ENCODE data around the gene GSDME. TPM values are rescaled to one million over a fixed set of nuclear protein-coding genes. Genes with fewer than 3 reads are reported as not detected.

The GSDME gene
- total and polyA plus RNA-seq, 2 experiments from 2014 or later, result 35.1 to 48.1 TPM

- Histone ChIP-seq H3K4me3 (no peak overlapping the region), H3K4me2 (no peak overlapping the region), H3K27ac (no peak overlapping the region), H3K4me1 (ENCODE audit: insufficient read depth) (peaks cover 20% of the 10 kb centered on the region), H3K79me2 (no peaks in the 10 kb centered on the region), H3K9me3 (ENCODE audit: low read depth) (no peaks in the 10 kb centered on the region), H3K36me3 (replicated peaks; ENCODE audit: insufficient read depth, low read depth) (no peaks in the 10 kb centered on the region), H2AFZ (no peak overlapping the region), H3K27me3 (no peaks in the 10 kb centered on the region), H4K20me1 (ENCODE audit: insufficient read depth, poor library complexity, severe bottlenecking) (no peaks in the 10 kb centered on the region), H3K9me2 (replicated peaks; ENCODE audit: insufficient read depth) (no peaks in the 10 kb centered on the region)
- no peak for TF ChIP-seq CTCF (IDR thresholded peaks at IDR 0.05; ENCODE audit: poor library complexity)
- TF ChIP-seq EZH2 (IDR thresholded peaks at IDR 0.05; ENCODE audit: borderline replicate concordance), result no peak
- no peak for TF ChIP-seq EZH2phosphoT487 (IDR thresholded peaks at IDR 0.05; ENCODE audit: low read depth, severe bottlenecking, unreplicated experiment)
- DNase-seq (ENCODE audit: low spot score), result no peak
- 78% methylated on average over 4 of the region's 4 CpGs for WGBS (ENCODE audit: low lambda C conversion rate, missing lambda C conversion rate)
Measured at GRCh38 chr7:24697416-24697815, 59.8 kb downstream of the GSDME start.

GRCh38 chr7:24692592-24692991 lies 64.7 kb downstream of the GSDME start:
- H4K20me1 ChIP-seq (ENCODE audit: insufficient read depth, poor library complexity, severe bottlenecking), result no peaks in the 10 kb centered on the region
- H3K9me3 ChIP-seq (ENCODE audit: low read depth), result no peaks in the 10 kb centered on the region
- no peaks in the 10 kb centered on the region for H3K27me3 ChIP-seq
- no peaks in the 10 kb centered on the region for H3K4me1 ChIP-seq (ENCODE audit: insufficient read depth)
- no peak for TF ChIP-seq EZH2phosphoT487 (IDR thresholded peaks at IDR 0.05; ENCODE audit: low read depth, severe bottlenecking, unreplicated experiment)
- TF ChIP-seq CTCF (IDR thresholded peaks at IDR 0.05; ENCODE audit: poor library complexity), result no peak
- no peak for TF ChIP-seq EZH2 (IDR thresholded peaks at IDR 0.05; ENCODE audit: borderline replicate concordance)
- no peaks in the 10 kb centered on the region for H3K9me2 ChIP-seq (replicated peaks; ENCODE audit: insufficient read depth)
- no peaks in the 10 kb centered on the region for H3K79me2 ChIP-seq
- 34% methylated on average over 2 of the region's 2 CpGs for WGBS (ENCODE audit: low lambda C conversion rate, missing lambda C conversion rate)
- no peaks in the 10 kb centered on the region for H3K36me3 ChIP-seq (replicated peaks; ENCODE audit: insufficient read depth, low read depth)
- no peak overlapping the region for H2AFZ ChIP-seq
- H3K4me2 ChIP-seq, result no peak overlapping the region
- no peak overlapping the region for H3K27ac ChIP-seq
- no peak overlapping the region for H3K4me3 ChIP-seq
- DNase-seq (ENCODE audit: low spot score), result no peak

- WGBS (ENCODE audit: low lambda C conversion rate, missing lambda C conversion rate), result 94% methylated on average over 4 of the region's 4 CpGs
- H3K79me2 ChIP-seq, result no peaks in the 10 kb centered on the region
- no peaks in the 10 kb centered on the region for H3K9me2 ChIP-seq (replicated peaks; ENCODE audit: insufficient read depth)
- no peak overlapping the region for H3K4me3 ChIP-seq
- H3K27me3 ChIP-seq, result no peaks in the 10 kb centered on the region
- no peaks in the 10 kb centered on the region for H3K4me1 ChIP-seq (ENCODE audit: insufficient read depth)
- DNase-seq (ENCODE audit: low spot score), result no peak
- TF ChIP-seq EZH2 (IDR thresholded peaks at IDR 0.05; ENCODE audit: borderline replicate concordance), result no peak
- no peak for TF ChIP-seq CTCF (IDR thresholded peaks at IDR 0.05; ENCODE audit: poor library complexity)
- no peak for TF ChIP-seq EZH2phosphoT487 (IDR thresholded peaks at IDR 0.05; ENCODE audit: low read depth, severe bottlenecking, unreplicated experiment)
- H3K27ac ChIP-seq, result no peak overlapping the region
- H4K20me1 ChIP-seq (ENCODE audit: insufficient read depth, poor library complexity, severe bottlenecking), result no peaks in the 10 kb centered on the region
- no peak overlapping the region for H3K4me2 ChIP-seq
- no peak overlapping the region for H2AFZ ChIP-seq
- H3K9me3 ChIP-seq (ENCODE audit: low read depth), result no peaks in the 10 kb centered on the region
- no peaks in the 10 kb centered on the region for H3K36me3 ChIP-seq (replicated peaks; ENCODE audit: insufficient read depth, low read depth)
Measured at GRCh38 chr7:24690251-24690650, 67.0 kb downstream of the GSDME start.

GRCh38 chr7:24685708-24686107 lies 71.6 kb downstream of the GSDME start:
- no peak overlapping the region for H3K27ac ChIP-seq
- H3K27me3 ChIP-seq, result no peaks in the 10 kb centered on the region
- peaks cover 4% of the 10 kb centered on the region for H3K79me2 ChIP-seq
- no peaks in the 10 kb centered on the region for H3K4me1 ChIP-seq (ENCODE audit: insufficient read depth)
- WGBS (ENCODE audit: low lambda C conversion rate, missing lambda C conversion rate), result 100% methylated on average over 1 of the region's 1 CpG
- TF ChIP-seq CTCF (IDR thresholded peaks at IDR 0.05; ENCODE audit: poor library complexity) (no peak), EZH2phosphoT487 (IDR thresholded peaks at IDR 0.05; ENCODE audit: low read depth, severe bottlenecking, unreplicated experiment) (no peak), EZH2 (IDR thresholded peaks at IDR 0.05; ENCODE audit: borderline replicate concordance) (no peak)
- no peak overlapping the region for H2AFZ ChIP-seq
- no peaks in the 10 kb centered on the region for H3K9me3 ChIP-seq (ENCODE audit: low read depth)
- no peaks in the 10 kb centered on the region for H4K20me1 ChIP-seq (ENCODE audit: insufficient read depth, poor library complexity, severe bottlenecking)
- H3K4me3 ChIP-seq, result no peak overlapping the region
- no peaks in the 10 kb centered on the region for H3K9me2 ChIP-seq (replicated peaks; ENCODE audit: insufficient read depth)
- no peak for DNase-seq (ENCODE audit: low spot score)
- H3K36me3 ChIP-seq (replicated peaks; ENCODE audit: insufficient read depth, low read depth), result no peaks in the 10 kb centered on the region
- no peak overlapping the region for H3K4me2 ChIP-seq
